ENCODE results near the gene GMCL2. TPM values are rescaled to one million over a fixed set of nuclear protein-coding genes. Genes with fewer than 3 reads are reported as not detected.

GMCL2 gene
- total RNA-seq, 4 donors from 2014 or later = not detected

- in situ Hi-C loops (cut with MboI; ENCODE audit: low pct_ligation_motif_present in 1 of 4, low pct_unique_long_range_greater_than_20kb in 1 of 4, low sequenced_read_pairs in 3 of 4) (no loop called here), intact Hi-C loops (cut with DNase I; ENCODE audit: low total_unique reads) (no loop called here)
- no peak overlapping the region for H3K4me3 ChIP-seq
- no peak for DNase-seq
- WGBS, 2 donors (ENCODE audit: low coverage in 1 of 2) = 79% methylated on average over 2 of the region's 2 CpGs; no CpG with 5 or more reads in 1 of the 2 donors
- no peaks in the 10 kb centered on the region for H3K4me1 ChIP-seq
- H3K27me3 ChIP-seq = peaks cover 12% of the 10 kb centered on the region
- no peak overlapping the region for H3K27ac ChIP-seq
- no peaks in the 10 kb centered on the region for H3K9me3 ChIP-seq
- TF ChIP-seq EP300 (IDR thresholded peaks at IDR 0.05; ENCODE audit: low read depth) (no peak), CTCF (IDR thresholded peaks at IDR 0.05) (no peak), POLR2AphosphoS5 (IDR thresholded peaks at IDR 0.05) (no peak), POLR2A (IDR thresholded peaks at IDR 0.05) (no peak)
- no peaks in the 10 kb centered on the region for H3K36me3 ChIP-seq
Measured at GRCh38 chr5:178192244-178192643, 5.1 kb upstream of the GMCL2 start.

DNA sequence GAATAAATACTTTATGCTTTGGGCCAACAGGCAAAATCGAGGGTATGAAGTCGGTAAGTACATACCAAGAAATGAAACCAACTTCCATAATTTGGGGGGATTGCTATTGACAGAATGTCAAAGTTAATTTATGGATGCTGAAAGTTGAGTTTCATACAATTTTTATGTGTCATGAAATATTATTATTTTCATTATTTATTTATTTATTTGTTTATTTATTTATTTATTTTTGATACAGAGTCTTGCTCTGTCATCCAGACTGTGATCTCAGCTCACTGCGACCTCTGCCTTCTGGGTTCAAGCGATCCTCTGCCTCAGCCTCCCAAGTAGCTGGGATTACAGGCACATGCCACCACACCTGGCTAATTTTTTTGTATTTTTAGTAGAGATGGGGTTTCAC is 4.5 kb upstream of the GMCL2 start:
- WGBS, 2 donors (ENCODE audit: low coverage in 1 of 2) = 71 to 97% methylated on average over 3 to 4 of the region's 4 CpGs
- no peaks in the 10 kb centered on the region for H3K9me3 ChIP-seq
- H3K4me3 ChIP-seq = no peak overlapping the region
- peaks cover 12% of the 10 kb centered on the region for H3K27me3 ChIP-seq
- DNase-seq = no peak
- no peak overlapping the region for H3K27ac ChIP-seq
- in situ Hi-C loops (cut with MboI; ENCODE audit: low pct_ligation_motif_present in 1 of 4, low pct_unique_long_range_greater_than_20kb in 1 of 4, low sequenced_read_pairs in 3 of 4) (no loop called here), intact Hi-C loops (cut with DNase I; ENCODE audit: low total_unique reads) (no loop called here)
- no peaks in the 10 kb centered on the region for H3K4me1 ChIP-seq
- no peak for TF ChIP-seq POLR2A (IDR thresholded peaks at IDR 0.05)
- no peak for TF ChIP-seq POLR2AphosphoS5 (IDR thresholded peaks at IDR 0.05)
- no peak for TF ChIP-seq CTCF (IDR thresholded peaks at IDR 0.05)
- no peak for TF ChIP-seq EP300 (IDR thresholded peaks at IDR 0.05; ENCODE audit: low read depth)
- no peaks in the 10 kb centered on the region for H3K36me3 ChIP-seq

GRCh38 chr5:178189433-178189832 is 2.3 kb upstream of the GMCL2 start:
- Histone ChIP-seq H3K27ac (no peak overlapping the region), H3K27me3 (peaks cover 6% of the 10 kb centered on the region), H3K36me3 (no peaks in the 10 kb centered on the region), H3K9me3 (no peaks in the 10 kb centered on the region), H3K4me3 (no peak overlapping the region), H3K4me1 (no peaks in the 10 kb centered on the region)
- no peak for DNase-seq
- TF ChIP-seq POLR2A (IDR thresholded peaks at IDR 0.05) (no peak), POLR2AphosphoS5 (IDR thresholded peaks at IDR 0.05) (no peak), EP300 (IDR thresholded peaks at IDR 0.05; ENCODE audit: low read depth) (no peak), CTCF (IDR thresholded peaks at IDR 0.05) (no peak)
- intact Hi-C loops (cut with DNase I; ENCODE audit: low total_unique reads) (no loop called here), in situ Hi-C loops (cut with MboI; ENCODE audit: low pct_ligation_motif_present in 1 of 4, low pct_unique_long_range_greater_than_20kb in 1 of 4, low sequenced_read_pairs in 3 of 4) (no loop called here)
- 42 to 48% methylated on average over 2 of the region's 2 CpGs for WGBS, 2 donors (ENCODE audit: low coverage in 1 of 2)

- Histone ChIP-seq H3K9me3 (no peaks in the 10 kb centered on the region), H3K27me3 (no peaks in the 10 kb centered on the region), H3K4me1 (no peaks in the 10 kb centered on the region), H3K27ac (no peak overlapping the region), H3K4me3 (no peak overlapping the region), H3K36me3 (no peaks in the 10 kb centered on the region)
- DNase-seq = no peak
- 71 to 73% methylated on average over 5 to 6 of the region's 6 CpGs for WGBS, 2 donors (ENCODE audit: low coverage in 1 of 2)
- intact Hi-C loops (cut with DNase I; ENCODE audit: low total_unique reads) = no loop called here
- TF ChIP-seq POLR2AphosphoS5 (IDR thresholded peaks at IDR 0.05) (no peak), CTCF (IDR thresholded peaks at IDR 0.05) (no peak), POLR2A (IDR thresholded peaks at IDR 0.05) (no peak), EP300 (IDR thresholded peaks at IDR 0.05; ENCODE audit: low read depth) (no peak)
- in situ Hi-C loops (cut with MboI; ENCODE audit: low pct_ligation_motif_present in 1 of 4, low pct_unique_long_range_greater_than_20kb in 1 of 4, low sequenced_read_pairs in 3 of 4) = no loop called here
Measured at GRCh38 chr5:178186427-178186826, 744 bp downstream of the GMCL2 start.

Measured in transverse colon (tissue), 4 donors.